IPS-NIHi7 (cell line): Measurements from ENCODE around the gene ARTN.
A peak's percentile ranks its signal among the peaks of the same experiment; 100 is the strongest.

Experiments
- DNase-seq: peaks from one replicate; pipeline ENCODE4 v3.0.0; 2012; ENCODE audit warnings: mixed read lengths; ENCODE audit errors: extremely low spot score

Gene ARTN

GRCh38 chr1:43970911-43971310 is 37.3 kb downstream of the ARTN start:
- no peak for DNase-seq

- DNase-seq = no peak
These were observed 37.9 kb downstream of the ARTN start for GRCh38 chr1:43971336-43971980.

GRCh38 chr1:43973981-43974442 is 40.4 kb downstream of the ARTN start:
- DNase-seq = peak; percentile 41

- DNase-seq = peak; percentile 96
These were observed 41.0 kb downstream of the ARTN start, which contains the start of gene ATP6V0B for GRCh38 chr1:43974443-43975248. Gene ATP6V0B (plus strand): TSS chr1:43974960. CDS start chr1:43975041, 81 bp downstream.

- peak; percentile 22 for DNase-seq
These were observed 41.8 kb downstream of the ARTN start for GRCh38 chr1:43975249-43975961.

- DNase-seq = no peak
These were observed 42.4 kb downstream of the ARTN start for GRCh38 chr1:43976045-43976444.

GRCh38 chr1:43976890-43977289 is 43.3 kb downstream of the ARTN start:
- DNase-seq = no peak

GRCh38 chr1:43977376-43978263 is 44.0 kb downstream of the ARTN start:
- DNase-seq = no peak

- DNase-seq = no peak
These were observed 44.6 kb downstream of the ARTN start for GRCh38 chr1:43978264-43978550.

GRCh38 chr1:43978551-43979260 is 45.1 kb downstream of the ARTN start, which contains the start of gene B4GALT2:
Gene B4GALT2 (plus strand): TSS chr1:43979210. CDS start chr1:43981161, 1,951 bp downstream.
- DNase-seq = peak; percentile 78

- DNase-seq = no peak
These were observed 45.6 kb downstream of the ARTN start for GRCh38 chr1:43979261-43979527.

- peak; percentile 54 for DNase-seq
These were observed 46.1 kb downstream of the ARTN start for GRCh38 chr1:43979528-43980254.

GRCh38 chr1:43980255-43981134 is 46.9 kb downstream of the ARTN start:
- no peak for DNase-seq

- no peak for DNase-seq
These were observed 47.5 kb downstream of the ARTN start for GRCh38 chr1:43981135-43981491.

GRCh38 chr1:43981636-43982035 is 48.0 kb downstream of the ARTN start:
- no peak for DNase-seq

GRCh38 chr1:43982241-43982640 is 48.6 kb downstream of the ARTN start:
- no peak for DNase-seq

- DNase-seq = no peak
These were observed 49.2 kb downstream of the ARTN start for GRCh38 chr1:43982808-43983207.

- no peak for DNase-seq
These were observed 49.8 kb downstream of the ARTN start for GRCh38 chr1:43983253-43983899.

GRCh38 chr1:43984855-43985254 is 51.3 kb downstream of the ARTN start:
- DNase-seq = no peak
